GM12878 (cell line): Measurements from ENCODE around the gene MOGAT1. TPM values are rescaled to one million over a fixed set of nuclear protein-coding genes. Genes with fewer than 3 reads are reported as not detected.
A peak's percentile ranks its signal among the peaks of the same experiment; 100 is the strongest.

Experiments
- ATAC-seq: fragments of 200-7000 bp; cut with Tn5 transposase; 3 replicates; pipeline ENCODE4 v1.9.1; 2020; ENCODE audit warnings: mild to moderate bottlenecking, moderate library complexity
- BruUV-seq: library from RNA; stranded (reverse); fragments of 400-500 nt; replicated peaks from 2 replicates; lab custom pipeline; 2021; lab: Mats Ljungman, UMichigan
- CTCF ChIA-PET: fragments of 300-600 bp; sonication (Branson Sonifier 250); formaldehyde crosslinking; extraction: SDS; loops from one replicate; lab custom pipeline; 2021; ENCODE audit warnings: inconsistent platforms; lab: Yijun Ruan, JAX
- POLR2A ChIA-PET: fragments of 350-600 bp; formaldehyde crosslinking; extraction: SDS; loops from one replicate; lab custom pipeline; 2021; ENCODE audit warnings: inconsistent platforms; lab: Charles Lee
- RAD21 ChIA-PET: fragments of 300-600 bp; sonication (Branson Sonifier 250); formaldehyde crosslinking; loops from one replicate; lab custom pipeline; 2023; ENCODE audit warnings: antibody characterized with exemption; ENCODE audit not compliant: unreplicated experiment; lab: Charles Lee
- SMC1A ChIA-PET: fragments of 300-600 bp; sonication (Branson Sonifier 250); formaldehyde crosslinking; loops from one replicate; lab custom pipeline; 2023; ENCODE audit not compliant: unreplicated experiment, uncharacterized antibody; lab: Charles Lee
- DNase-seq: peaks from one replicate; pipeline ENCODE4 v3.0.0-alpha.2; 2011; ENCODE audit warnings: low read depth, low spot score
- FAIRE-seq: peaks from 3 replicates; lab custom pipeline; 2011; peaks lifted over from hg19 to GRCh38; lab: Jason Lieb, UNC
- H2AFZ ChIP-seq: 2 replicates; pipeline ENCODE4 v1.6.0; 2011; ENCODE audit warnings: low read depth, low read length, control low read depth; ENCODE audit not compliant: control insufficient read depth
- H3K27ac ChIP-seq: 2 replicates; pipeline ENCODE4 v1.5.1; 2011; ENCODE audit warnings: control low read depth; ENCODE audit not compliant: control insufficient read depth, insufficient read depth
- H3K27me3 ChIP-seq, 2 experiments: replicated peaks in 1 of 2; 2 replicates each; pipeline versions ENCODE4 v1.6.0 to v1.6.1; 2011; ENCODE audit warnings: low read length in 1 of 2; ENCODE audit not compliant: control insufficient read depth in 2 of 2, insufficient read depth in 2 of 2
- H3K36me3 ChIP-seq, 2 experiments: 2 replicates each; pipeline ENCODE4 v1.5.1; 2011; ENCODE audit warnings: low read length in 1 of 2; ENCODE audit not compliant: control insufficient read depth in 2 of 2, insufficient read depth in 2 of 2
- H3K4me1 ChIP-seq: 2 replicates; pipeline ENCODE4 v1.6.1; 2011; ENCODE audit warnings: mild to moderate bottlenecking, low read length, moderate library complexity, mixed read lengths; ENCODE audit not compliant: control insufficient read depth, insufficient read depth
- H3K4me2 ChIP-seq: 2 replicates; pipeline ENCODE4 v1.6.0; 2011; ENCODE audit warnings: control low read depth; ENCODE audit not compliant: control insufficient read depth, insufficient read depth
- H3K4me3 ChIP-seq: fragments of 200-600 bp; sonication (generic); 2 replicates; pipeline ENCODE4 v1.5.1; 2016
- H3K79me2 ChIP-seq: 2 replicates; pipeline ENCODE4 v1.6.0; 2011; ENCODE audit warnings: low read length; ENCODE audit not compliant: control insufficient read depth, insufficient read depth
- H3K9ac ChIP-seq: 2 replicates; pipeline ENCODE4 v1.8.0; 2011; ENCODE audit warnings: low read length, control low read depth, mixed read lengths; ENCODE audit not compliant: control insufficient read depth, insufficient read depth
- H3K9me3 ChIP-seq: replicated peaks from 3 replicates; pipeline ENCODE4 v1.5.1; 2011; ENCODE audit warnings: mild to moderate bottlenecking, low read length; ENCODE audit not compliant: control insufficient read depth, insufficient read depth
- H4K20me1 ChIP-seq: 2 replicates; pipeline ENCODE4 v1.6.0; 2011; ENCODE audit not compliant: control insufficient read depth, insufficient read depth
- ASH2L ChIP-seq: fragments of 300-600, 200-600 bp; sonication (generic); IDR thresholded peaks from 2 replicates; pipeline ENCODE4 v1.6.1; 2017; ENCODE audit warnings: low read depth, mild to moderate bottlenecking, borderline replicate concordance
- EZH2 ChIP-seq: IDR thresholded peaks from 2 replicates; pipeline ENCODE4 v1.6.1; 2012; ENCODE audit warnings: low read depth, mild to moderate bottlenecking, control low read depth, inconsistent platforms, low read length, borderline replicate concordance; ENCODE audit not compliant: control insufficient read depth
- HSF1 ChIP-seq: fragments of 150-350 bp; IDR thresholded peaks from 2 replicates; pipeline ENCODE4 v1.6.1; 2014; ENCODE audit warnings: mild to moderate bottlenecking, low read depth, low read length
- KDM1A ChIP-seq: fragments of 200-600 bp; sonication (generic); IDR thresholded peaks from 2 replicates; pipeline ENCODE4 v1.6.1; 2016; ENCODE audit warnings: borderline replicate concordance
- KLF5 ChIP-seq: fragments of 450-650 bp; IDR thresholded peaks from 2 replicates; pipeline ENCODE4 v1.6.1; 2014; ENCODE audit warnings: mild to moderate bottlenecking; ENCODE audit not compliant: partially characterized antibody
- MXI1 ChIP-seq: fragments of 150-350 bp; IDR thresholded peaks from 2 replicates; pipeline ENCODE4 v1.6.1; 2011; ENCODE audit warnings: low read depth, mild to moderate bottlenecking, inconsistent platforms, low read length, improper control_type of control experiment
- NFYB ChIP-seq: IDR thresholded peaks from 2 replicates; pipeline ENCODE4 v1.6.1; 2011; ENCODE audit warnings: low read depth, mild to moderate bottlenecking, low read length, improper control_type of control experiment, moderate library complexity; ENCODE audit not compliant: insufficient read depth
- NRF1 ChIP-seq: conservative IDR thresholded peaks from 2 replicates; pipeline ENCODE4 v1.6.1; 2011; ENCODE audit warnings: mild to moderate bottlenecking, low read depth, low read length, improper control_type of control experiment
- PKNOX1 ChIP-seq: fragments of 450-650 bp; IDR thresholded peaks from 2 replicates; pipeline ENCODE4 v1.6.1; 2016; ENCODE audit warnings: mild to moderate bottlenecking
- PML ChIP-seq: IDR thresholded peaks from 2 replicates; pipeline ENCODE4 v1.6.1; 2012; ENCODE audit warnings: low read length, inconsistent platforms
- SMAD5 ChIP-seq: IDR thresholded peaks from 2 replicates; pipeline ENCODE4 v1.6.1; 2016; ENCODE audit warnings: antibody characterized with exemption, low read depth
- SREBF2 ChIP-seq: IDR thresholded peaks from 2 replicates; pipeline ENCODE4 v1.6.1; 2012; ENCODE audit warnings: mild to moderate bottlenecking, low read length
- USF1 ChIP-seq: IDR thresholded peaks from 2 replicates; pipeline ENCODE4 v1.6.1; 2011; ENCODE audit warnings: borderline replicate concordance, low read depth, mild to moderate bottlenecking, moderate library complexity, mixed read lengths, low read length; ENCODE audit not compliant: insufficient read depth; ENCODE audit errors: extremely low read length
- ZSCAN29 ChIP-seq: fragments of 450-650 bp; IDR thresholded peaks from 2 replicates; pipeline ENCODE4 v1.6.1; 2017; ENCODE audit warnings: mild to moderate bottlenecking, moderate library complexity
- WGBS: methylation state at CpG from one replicate; pipeline ENCODE4 v1.1.6; 2016; ENCODE audit warnings: low lambda C conversion rate; ENCODE audit not compliant: insufficient replicate concordance, insufficient coverage; ENCODE audit errors: missing lambda C conversion rate; 5-methylcytosine and 5-hydroxymethylcytosine counted together
- in situ Hi-C: fragments of 300-500 bp; cut with MboI; formaldehyde crosslinking; loops from 9 replicates; pipeline ENCODE4 v1.14.3; 2018; ENCODE audit warnings: mixed read lengths
- intact Hi-C: fragments of 100-400 bp; cut with micrococcal nuclease; formaldehyde crosslinking; loops from one replicate; pipeline ENCODE4 v1.14.2; 2022; ENCODE audit not compliant: unreplicated experiment
- polyA plus RNA-seq, 11 experiments: library from polyadenylated mRNA; depleted of rRNA in 4 of 11; unstranded in 6 of 11; stranded (reverse) in 5 of 11; fragments of >200 nt; fragmentation: Nextera tagmentation in 4 of 11; fragmentation: Illumina TruSeq in 1 of 11; extraction: Ambion mirVana in 4 of 11; extraction: Trizol in 1 of 11; gene quantifications; 1 replicate in 1 of 11; 2 replicates in 10 of 11; pipeline versions ENCODE4 v1.2.1 to v1.2.3, GENCODE V29; 2011 to 2016; ENCODE audit warnings: inconsistent platforms in 2 of 11, missing spikeins in 2 of 11, low read depth in 1 of 11
- total RNA-seq, 4 experiments: library from RNA; depleted of rRNA in 3 of 4; stranded (reverse); fragments of >200 nt in 3 of 4; fragmentation: Illumina TruSeq in 1 of 4; extraction: Trizol in 1 of 4; gene quantifications; 2 replicates each; pipeline versions ENCODE4 v1.2.1 to v1.2.3, GENCODE V29; 2013 to 2021

The MOGAT1 gene
- total and polyA plus RNA-seq, 10 of the 15 experiments (the other 5 are each of a cell fraction or from before 2014, with no cell fraction given): not detected

- RAD21 ChIA-PET: no interaction called here
- no peak for DNase-seq
- CTCF ChIA-PET: interaction anchor here (1.0 kb wide), 1 partner anchor 171 kb away, joined by 5 read pairs; no protein-coding TSS in a partner anchor
- Histone ChIP-seq H3K4me1 (peaks cover 40% of the 10 kb centered on the region), H3K4me3 (no peak overlapping the region), H3K79me2 (no peaks in the 10 kb centered on the region), H3K9me3 (no peaks in the 10 kb centered on the region), H2AFZ (no peak overlapping the region), H4K20me1 (no peaks in the 10 kb centered on the region), H3K27ac (no peak overlapping the region), H3K4me2 (no peak overlapping the region)
- BruUV-seq: no TSS peak
- FAIRE-seq: no peak
- 75% methylated on average over 4 of the region's 4 CpGs for WGBS
- TF ChIP-seq NFYB (peak; percentile 70; the same call in 1 of the 2 replicates), EZH2 (no peak), USF1 (peak; percentile 14)
- TF ChIP-seq, all 136 proteins: peak for 2
- H3K27me3 ChIP-seq: no peaks in the 10 kb centered on the region
- ATAC-seq: no peak
- SMC1A ChIA-PET: interaction anchor here (0.8 kb wide), 1 partner anchor 24 kb away, joined by 4 read pairs; no protein-coding TSS in a partner anchor
- H3K36me3 ChIP-seq: no peaks in the 10 kb centered on the region
- in situ Hi-C loops: no loop called here
- no peak overlapping the region for H3K9ac ChIP-seq
- intact Hi-C loops: no loop called here
- POLR2A ChIA-PET: no interaction called here
Measured at GRCh38 chr2:222732489-222733178, 61.2 kb downstream of the MOGAT1 start.

GRCh38 chr2:222733470-222733845 lies 62.0 kb downstream of the MOGAT1 start:
- in situ Hi-C loops (no loop called here), intact Hi-C loops (no loop called here)
- DNase-seq (no peak), FAIRE-seq (no peak), ATAC-seq (no peak)
- H2AFZ ChIP-seq: no peak overlapping the region
- ChIA-PET SMC1A (interaction anchor here (0.8 kb wide), 1 partner anchor 24 kb away, joined by 4 read pairs; no protein-coding TSS in a partner anchor), RAD21 (interaction anchor here (0.9 kb wide), 1 partner anchor 80 kb away, joined by 3 read pairs; no protein-coding TSS in a partner anchor), POLR2A (no interaction called here), CTCF (interaction anchor here (1.4 kb wide), 1 partner anchor 26 kb away, joined by 3 read pairs; no protein-coding TSS in a partner anchor)
- H3K79me2 ChIP-seq: no peaks in the 10 kb centered on the region
- no peak overlapping the region for H3K4me3 ChIP-seq
- no peak overlapping the region for H3K4me2 ChIP-seq
- H3K9me3 ChIP-seq: no peaks in the 10 kb centered on the region
- no peaks in the 10 kb centered on the region for H4K20me1 ChIP-seq
- no peaks in the 10 kb centered on the region for H3K36me3 ChIP-seq
- no peak overlapping the region for H3K9ac ChIP-seq
- 98% methylated on average over 3 of the region's 3 CpGs for WGBS
- no peaks in the 10 kb centered on the region for H3K27me3 ChIP-seq
- no peak overlapping the region for H3K27ac ChIP-seq
- no TSS peak for BruUV-seq
- H3K4me1 ChIP-seq: peaks cover 36% of the 10 kb centered on the region
- TF ChIP-seq MXI1 (no peak), PML (no peak), KDM1A (no peak), PKNOX1 (no peak), HSF1 (no peak), KLF5 (no peak), SMAD5 (no peak), SREBF2 (no peak), NRF1 (no peak), ZSCAN29 (no peak), ASH2L (no peak)
